A673 (cell line): ENCODE data around the gene NRXN3.

Source experiments
- CTCF ChIP-seq: fragments of 300-800, 200-600 bp; sonication (generic); conservative IDR thresholded peaks from 2 replicates; pipeline ENCODE4 v1.5.1; 2017; ENCODE audit warnings: low read depth, mild to moderate bottlenecking, antibody characterized with exemption, low read length, moderate library complexity, mixed read lengths
- EZH2 ChIP-seq: fragments of 200-600 bp; sonication (generic); IDR thresholded peaks from 2 replicates; pipeline ENCODE4 v1.6.1; 2017; ENCODE audit warnings: borderline replicate concordance, low read depth, mild to moderate bottlenecking, mixed read lengths, antibody characterized with exemption, low read length; ENCODE audit not compliant: poor library complexity, severe bottlenecking

DNA sequence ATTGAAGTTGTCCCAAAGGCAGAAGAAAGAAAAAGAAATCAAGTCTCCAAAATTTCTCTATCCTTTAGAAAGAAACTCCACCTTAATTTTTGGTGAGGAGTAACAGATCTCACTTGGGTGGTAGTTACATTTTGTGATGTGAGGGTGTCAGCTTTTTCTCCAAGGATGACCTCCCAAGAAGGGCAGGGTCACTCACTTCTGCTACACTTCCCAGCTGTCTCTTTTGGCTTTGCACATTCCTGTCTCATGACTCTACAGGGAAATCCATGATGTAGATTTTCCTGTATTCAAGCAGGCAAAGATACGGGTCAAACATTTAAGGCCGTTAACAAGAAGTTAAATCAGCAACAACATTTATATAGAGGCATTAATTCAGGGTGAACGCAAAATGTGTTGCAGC is 1016.4 kb downstream of the NRXN3 start:
- TF ChIP-seq CTCF (no peak), EZH2 (no peak)
